Stimulated activated CD8-positive, alpha-beta memory T cell treated with anti-CD3 and anti-CD28 coated beads, Interleukin-7, amount 100 ng/mL, for 1 hour (primary cell): ENCODE measurements around the gene CDKN2B.

Experiments
- DNase-seq, 2 donors: peaks; one replicate each; pipeline ENCODE4 v3.0.0-alpha.2; 2020; ENCODE audit warnings: low read depth in 2 of 2

Gene CDKN2B

DNA sequence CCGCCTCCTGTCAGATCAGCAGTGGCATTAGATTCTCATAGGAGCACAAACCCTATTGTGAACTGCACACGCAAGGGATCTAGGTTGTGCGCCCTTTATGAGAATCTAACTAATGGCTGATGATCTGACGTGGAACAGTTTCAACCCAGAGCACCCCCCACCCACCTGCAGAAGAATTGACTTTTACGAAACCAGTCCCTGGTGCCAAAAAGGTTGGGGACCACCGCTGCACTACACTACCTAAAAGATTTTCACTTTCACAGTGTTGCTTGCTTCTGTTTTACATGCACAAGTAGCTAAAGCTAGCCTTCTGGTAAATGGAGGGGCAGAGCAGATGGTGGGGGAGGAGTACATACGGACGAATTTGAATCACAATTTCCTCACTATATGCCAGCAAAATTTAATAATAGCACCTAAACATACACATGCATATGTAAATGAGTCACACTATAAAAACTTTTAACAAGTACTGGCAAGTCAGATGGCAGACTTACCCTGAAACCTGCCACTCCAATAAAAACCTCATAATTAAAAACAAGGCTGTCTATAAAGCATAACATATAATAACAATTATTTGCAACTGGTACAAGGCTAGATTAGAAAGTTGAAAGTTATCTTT lies 24.0 kb upstream of the CDKN2B start:
- no peak for DNase-seq

DNA sequence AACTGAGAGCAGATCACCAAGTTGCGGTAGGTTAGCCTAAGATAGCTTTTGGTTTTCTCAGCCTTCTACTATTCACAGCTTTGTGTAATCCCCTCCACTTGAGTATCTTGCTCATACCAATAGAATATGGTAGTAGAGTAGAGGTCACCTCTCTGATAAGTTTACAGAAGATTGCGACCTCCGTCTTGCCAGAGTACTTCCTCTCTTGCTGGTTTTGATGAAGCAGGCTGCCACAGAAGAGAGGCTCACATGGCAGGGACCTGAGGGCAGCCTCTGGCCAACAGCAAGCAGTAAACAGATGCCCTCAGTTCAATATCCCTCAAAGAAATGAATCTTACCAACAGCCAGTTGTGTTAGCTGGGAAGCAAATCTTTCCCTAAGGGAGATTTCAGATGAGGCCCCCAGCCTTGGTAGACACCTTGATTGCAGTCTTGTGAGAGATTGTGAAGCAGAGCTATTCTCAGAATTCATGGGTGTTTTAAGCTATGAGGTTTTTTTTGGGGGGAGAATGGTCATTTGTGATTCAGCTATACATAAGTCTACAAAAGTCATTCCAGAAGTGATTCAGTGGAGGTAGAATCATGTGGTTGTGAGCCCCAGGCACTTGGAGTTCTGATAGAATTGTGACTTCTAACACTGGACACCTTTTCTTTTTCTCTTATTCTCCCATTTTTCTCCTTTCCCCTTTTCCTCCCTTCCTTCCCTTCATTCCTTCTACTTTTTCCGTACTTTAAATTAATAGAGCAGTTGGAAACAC lies 22.7 kb upstream of the CDKN2B start:
- no peak for DNase-seq

DNA sequence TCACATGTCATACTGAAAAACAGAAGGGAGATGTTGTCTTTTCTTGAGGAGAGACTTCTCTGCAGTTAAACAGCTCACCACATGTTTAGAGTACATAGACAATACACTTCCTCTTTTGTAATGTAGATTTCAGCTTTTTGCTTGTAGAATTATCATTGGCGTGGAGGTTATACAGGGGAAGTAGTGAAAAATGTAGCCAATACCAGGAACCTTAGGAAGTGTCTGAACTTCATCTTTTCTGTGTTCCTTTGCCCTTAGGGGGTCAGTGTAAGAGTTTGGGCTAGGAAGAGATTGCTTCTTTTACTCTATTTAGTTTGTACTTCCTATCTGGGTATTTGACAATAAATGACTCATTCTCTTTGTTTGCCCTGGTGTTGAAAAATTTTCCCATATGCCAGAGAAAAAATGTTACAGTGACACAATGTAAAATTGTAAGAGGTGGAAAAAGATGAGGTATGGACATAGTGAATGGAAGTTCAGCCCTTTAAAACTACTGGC lies 21.0 kb upstream of the CDKN2B start:
- DNase-seq: no peak

DNA sequence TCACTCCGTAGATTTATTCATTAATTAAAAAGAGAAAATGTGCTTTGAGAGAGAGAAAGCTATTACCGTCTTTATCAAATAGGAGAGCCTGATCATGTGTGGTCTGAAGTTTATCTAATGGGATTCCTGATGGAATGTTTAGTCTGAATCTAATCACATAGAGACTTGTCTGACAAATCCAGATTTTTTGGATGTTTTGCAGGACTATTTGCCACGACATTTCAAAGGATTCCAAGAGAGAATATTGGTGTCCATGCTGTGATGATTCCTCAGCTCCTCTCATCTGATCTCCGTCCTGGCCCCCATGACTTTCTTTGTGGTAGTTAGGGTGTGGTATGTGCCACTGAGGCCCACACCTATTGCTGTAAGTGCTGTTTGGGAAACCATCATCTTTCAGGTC lies 20.1 kb upstream of the CDKN2B start:
- no peak for DNase-seq

DNA sequence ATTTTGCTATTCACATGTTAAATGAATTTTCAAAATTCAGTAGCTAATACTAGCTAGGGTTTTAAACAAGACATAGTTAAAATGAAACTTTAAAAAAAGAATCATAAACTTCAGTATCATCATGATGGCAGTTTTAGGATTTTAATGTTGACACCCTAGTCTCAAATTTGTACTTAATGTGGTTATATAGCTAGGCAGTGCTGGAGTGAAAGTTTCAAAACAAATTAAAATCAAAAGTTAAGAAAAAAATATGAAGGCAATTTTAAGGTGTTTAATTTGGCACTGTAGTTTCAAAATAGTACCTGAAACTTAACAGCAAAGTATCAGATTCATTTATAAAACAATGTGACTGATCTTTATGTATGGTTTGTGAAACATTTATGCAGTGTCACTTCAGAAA lies 19.3 kb upstream of the CDKN2B start:
- no peak for DNase-seq

DNA sequence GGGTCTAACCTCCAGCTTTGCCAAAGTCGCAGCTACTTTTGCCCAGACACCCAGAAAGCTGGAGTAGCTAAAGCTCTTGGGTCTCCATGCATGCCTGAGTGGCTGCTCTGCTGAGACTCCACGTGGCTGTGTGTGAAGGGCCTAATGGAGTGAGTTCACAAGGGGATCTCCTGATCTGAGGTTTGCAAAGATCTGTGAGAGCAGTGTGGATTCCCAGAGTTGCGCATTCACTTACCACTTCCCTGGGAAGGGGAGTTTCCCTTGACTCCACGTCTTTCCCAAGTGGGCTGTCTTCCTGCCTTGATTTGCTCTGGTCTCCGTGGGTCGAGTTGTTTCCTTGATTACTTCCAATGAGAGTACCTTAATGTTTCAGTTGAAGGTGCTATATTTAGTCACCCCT lies 17.6 kb upstream of the CDKN2B start:
- DNase-seq: no peak

DNA sequence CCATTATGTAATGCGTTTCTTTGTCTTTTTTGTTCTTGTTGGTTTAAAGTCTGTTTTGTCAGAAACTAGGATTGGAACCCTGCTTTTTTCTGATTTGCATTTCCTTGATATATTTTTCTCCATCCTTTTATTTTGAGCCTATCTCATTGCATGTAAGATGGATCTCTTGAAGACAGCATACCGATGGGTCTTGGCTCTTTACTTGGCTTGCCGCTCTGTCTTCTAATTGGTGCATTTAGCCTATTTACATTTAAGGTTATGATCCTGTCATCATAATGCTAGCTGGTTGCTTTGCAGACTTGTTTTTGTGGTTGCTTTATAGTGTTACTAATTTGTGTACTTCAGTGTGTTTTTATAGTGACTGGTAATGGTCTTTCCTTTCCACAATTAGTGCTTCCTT lies 13.3 kb upstream of the CDKN2B start:
- no peak for DNase-seq

DNA sequence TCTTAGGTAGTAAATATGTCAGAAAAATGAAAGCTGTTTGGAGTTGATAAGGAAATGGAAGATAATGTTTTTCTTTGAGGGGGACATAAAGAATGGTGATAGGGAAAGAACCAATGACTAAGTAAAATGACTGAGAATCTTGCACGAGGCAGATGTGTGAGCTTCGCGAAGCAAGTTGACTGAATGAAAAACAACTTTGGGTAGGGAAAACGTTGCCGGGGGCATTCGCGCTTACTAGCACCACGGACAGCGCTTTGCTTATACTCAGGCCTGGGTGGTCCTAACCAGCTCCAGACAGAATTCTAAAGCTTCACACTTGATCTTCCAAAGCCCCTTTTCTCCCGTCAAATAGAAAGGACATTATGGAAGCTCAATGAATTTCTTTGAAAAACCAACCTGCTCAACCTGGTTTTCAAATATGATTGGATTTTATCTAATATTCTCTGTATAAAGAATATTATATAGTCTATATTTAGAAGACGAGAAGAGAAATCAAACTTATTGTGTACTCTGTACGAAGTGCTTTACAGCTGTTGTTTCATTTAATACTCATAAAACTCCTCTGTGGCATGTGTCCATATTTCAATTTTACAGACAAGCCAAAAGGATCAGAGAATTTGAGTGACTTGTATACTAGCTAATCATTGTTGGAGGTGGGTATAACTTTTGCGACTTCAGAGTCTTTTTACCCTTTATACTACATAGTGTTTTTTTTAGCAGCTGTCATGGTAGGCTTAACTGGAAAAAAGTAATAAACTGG lies 1.9 kb upstream of the CDKN2B start:
- no peak for DNase-seq

DNA sequence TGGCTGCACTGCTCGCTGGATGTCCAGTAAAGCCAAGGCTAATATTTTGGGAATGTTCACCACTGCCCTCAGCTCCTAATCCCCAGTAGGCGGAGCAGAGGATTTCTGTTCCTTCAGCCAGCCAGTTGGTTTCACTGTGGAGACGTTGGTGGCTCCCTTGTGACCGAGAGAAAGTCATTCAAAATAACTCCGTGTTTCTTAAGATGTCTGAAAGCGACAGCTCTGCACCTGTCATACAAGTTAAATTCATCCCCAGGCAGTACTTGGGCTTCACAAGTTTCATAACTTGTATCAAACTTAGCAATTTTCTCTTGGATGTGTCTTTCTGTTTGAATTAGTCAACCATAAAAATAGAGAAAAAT lies 382 bp upstream of the CDKN2B start:
- DNase-seq: no peak

DNA sequence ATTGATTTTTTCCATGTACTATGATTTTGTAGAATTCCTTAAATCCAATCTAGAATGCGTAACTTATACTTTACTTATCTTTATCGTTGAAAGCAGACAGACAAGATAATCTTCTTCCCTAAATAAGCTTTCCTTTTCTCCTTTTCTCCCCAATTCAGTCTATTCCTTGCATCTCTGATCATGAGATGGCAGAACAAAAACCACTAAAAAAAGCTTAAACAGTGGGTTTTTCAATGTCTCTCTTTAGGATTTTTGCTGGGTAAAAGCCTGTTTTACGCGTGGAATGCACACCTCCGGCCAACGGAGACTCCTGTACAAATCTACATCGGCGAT lies 755 bp downstream of the CDKN2B start:
- no peak for DNase-seq

DNA sequence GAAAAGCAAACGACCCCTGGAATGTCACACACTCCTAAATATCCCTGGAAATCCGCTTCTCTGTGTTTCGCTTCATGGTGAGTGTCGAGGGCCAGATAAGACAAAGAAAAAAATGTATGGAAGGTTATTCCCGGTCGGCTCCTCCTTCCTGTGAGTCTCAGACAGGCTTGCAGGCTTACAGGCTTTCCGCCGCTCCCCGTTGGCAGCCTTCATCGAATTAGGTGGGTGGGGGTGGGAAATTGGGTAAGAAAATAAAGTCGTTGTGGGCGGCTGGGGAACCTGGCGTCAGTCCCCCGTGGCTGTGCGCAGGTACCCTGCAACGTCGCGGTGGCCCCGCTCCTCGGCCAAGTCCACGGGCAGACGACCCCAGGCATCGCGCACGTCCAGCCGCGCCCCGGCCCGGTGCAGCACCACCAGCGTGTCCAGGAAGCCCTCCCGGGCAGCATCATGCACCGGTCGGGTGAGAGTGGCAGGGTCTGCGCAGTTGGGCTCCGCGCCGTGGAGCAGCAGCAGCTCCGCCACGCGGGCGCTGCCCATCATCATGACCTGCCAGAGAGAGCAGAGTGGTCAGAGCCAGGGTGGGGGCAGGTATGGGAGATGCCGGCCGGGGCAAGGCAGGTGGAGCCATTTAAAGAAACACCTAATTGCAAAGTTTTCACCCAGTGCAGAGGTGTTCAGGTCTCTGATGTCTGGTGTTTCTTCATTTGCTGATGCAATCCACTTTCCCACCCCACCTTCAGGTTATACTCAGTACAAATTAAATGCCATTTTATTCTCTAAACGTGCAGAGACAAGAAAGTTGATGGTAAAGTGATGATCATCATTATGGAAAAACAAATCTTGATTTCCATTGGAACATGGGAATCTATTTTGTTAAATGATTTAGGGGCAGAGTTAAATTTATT lies 3.2 kb downstream of the CDKN2B start:
- no peak for DNase-seq

DNA sequence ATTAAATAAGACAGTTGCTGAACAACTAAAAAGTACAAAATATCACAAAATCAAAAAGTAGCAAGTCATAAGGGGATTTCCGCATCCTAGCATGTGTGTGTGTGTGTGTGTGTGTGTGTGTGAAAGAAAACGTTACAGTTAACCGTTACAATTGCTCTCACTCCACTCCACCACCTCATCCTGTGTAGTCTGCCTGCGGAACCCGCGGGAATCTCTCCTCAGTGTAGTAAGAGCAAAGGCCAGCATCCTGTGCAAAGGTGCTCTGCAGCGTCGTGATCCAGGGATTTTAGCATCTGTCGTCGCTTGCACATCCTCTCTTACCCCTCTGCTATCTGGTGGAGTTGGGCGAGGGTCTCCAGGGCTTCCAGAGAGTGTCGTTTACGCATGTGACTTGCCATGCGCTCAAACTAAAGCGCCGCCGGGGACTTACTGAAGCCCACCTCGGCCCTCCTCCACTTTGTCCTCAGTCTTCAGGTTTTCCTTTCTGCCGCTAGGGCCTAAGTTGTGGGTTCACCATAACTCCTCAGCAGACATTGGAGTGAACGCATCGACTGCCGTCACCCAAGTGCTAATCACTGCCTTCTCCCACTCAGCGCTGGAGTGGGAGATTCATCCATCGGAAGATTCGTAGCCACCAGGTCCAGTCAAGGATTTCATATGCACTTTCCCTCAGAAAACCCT lies 3.9 kb downstream of the CDKN2B start:
- no peak for DNase-seq

DNA sequence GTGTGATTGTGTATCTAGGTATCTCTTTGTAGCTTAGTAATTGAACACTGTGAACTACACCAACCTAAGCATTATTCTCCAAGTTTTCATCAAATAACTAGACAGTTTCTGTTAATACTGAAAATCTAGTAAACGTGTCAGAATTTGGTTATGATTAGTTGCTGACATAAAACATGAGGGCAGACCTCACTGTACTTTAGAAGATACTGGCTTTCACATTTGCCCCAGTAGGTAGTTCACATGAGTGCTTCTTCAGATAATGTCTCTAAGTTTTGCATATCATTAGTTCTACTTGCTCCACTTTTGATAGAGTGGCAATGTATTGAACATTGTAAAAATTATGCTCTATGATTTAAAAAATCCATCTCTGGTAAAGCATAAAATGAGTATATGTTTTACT lies 7.1 kb downstream of the CDKN2B start:
- no peak for DNase-seq

DNA sequence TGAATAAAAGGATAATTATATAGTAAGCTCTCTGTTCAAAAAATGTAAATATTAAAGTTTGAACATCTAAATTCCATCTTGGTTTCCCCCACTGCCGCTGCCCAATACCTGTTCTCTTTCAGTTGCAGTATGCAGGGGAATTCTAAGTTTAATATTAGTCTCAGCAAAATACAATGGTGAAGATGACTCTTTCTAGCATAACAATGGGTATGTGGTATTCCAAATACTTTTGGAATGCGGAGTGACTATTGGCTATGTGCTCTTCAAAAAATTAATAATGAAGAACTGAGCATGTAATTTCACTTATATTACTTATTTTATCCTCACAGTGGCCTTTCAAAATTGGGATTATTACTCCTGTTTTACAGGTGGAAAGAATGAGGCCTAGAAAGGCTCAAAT lies 11.1 kb downstream of the CDKN2B start:
- no peak for DNase-seq

DNA sequence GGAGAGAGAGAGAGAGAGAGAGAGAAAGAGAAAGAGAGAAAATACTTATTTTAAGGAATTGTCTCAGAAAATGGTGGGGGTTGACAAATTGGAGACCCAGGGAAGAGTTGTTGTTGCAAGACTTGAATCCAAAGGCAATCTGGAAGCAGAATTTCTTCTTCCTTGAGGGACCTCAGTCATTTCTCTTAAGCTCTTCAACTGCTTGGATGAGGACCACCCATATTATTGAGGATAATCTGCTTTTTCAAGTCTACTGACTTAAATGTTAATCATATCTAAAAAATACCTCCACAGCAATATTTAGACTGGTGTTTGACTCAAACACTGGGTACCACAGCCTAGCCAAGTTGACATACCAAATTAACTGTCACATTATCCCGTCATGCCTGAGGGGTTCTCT lies 11.6 kb downstream of the CDKN2B start:
- DNase-seq: no peak

DNA sequence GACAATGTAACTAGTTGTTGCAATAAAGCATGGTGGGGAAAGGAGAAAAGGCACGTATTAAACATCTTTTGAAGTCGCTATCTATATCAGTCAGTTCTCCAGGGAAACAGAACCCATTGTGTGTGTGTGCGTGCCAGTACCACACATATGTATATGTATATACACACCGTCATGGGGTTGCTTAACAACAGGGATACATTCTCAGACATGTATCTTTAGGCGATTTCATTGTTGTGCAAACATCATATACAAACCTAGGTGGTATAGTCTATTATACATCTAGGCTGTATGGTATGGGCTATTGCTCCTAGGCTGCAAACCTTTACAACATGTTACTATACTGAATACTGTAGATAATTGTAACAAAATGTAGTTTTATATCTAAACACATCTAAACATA lies 12.2 kb downstream of the CDKN2B start:
- DNase-seq: no peak

DNA sequence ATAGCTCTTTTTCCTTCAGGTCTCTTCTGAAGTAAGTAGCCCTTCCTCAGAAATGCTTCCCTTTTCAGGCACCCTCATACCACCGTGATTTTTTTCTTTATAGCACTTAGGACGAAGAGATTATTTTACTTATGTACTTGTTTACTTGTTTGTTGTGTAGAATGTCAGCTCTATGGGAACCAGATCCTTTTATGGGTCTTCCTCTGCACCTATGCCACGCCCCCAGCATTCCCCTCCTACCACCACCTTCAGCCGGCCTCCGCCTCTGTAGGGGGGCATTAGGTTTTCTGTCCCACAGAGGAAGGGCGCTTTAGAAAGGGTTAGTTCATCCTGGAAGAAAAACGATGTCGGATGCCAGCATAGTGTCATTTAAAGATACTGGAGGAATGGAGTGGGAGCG lies 12.7 kb downstream of the CDKN2B start:
- no peak for DNase-seq

DNA sequence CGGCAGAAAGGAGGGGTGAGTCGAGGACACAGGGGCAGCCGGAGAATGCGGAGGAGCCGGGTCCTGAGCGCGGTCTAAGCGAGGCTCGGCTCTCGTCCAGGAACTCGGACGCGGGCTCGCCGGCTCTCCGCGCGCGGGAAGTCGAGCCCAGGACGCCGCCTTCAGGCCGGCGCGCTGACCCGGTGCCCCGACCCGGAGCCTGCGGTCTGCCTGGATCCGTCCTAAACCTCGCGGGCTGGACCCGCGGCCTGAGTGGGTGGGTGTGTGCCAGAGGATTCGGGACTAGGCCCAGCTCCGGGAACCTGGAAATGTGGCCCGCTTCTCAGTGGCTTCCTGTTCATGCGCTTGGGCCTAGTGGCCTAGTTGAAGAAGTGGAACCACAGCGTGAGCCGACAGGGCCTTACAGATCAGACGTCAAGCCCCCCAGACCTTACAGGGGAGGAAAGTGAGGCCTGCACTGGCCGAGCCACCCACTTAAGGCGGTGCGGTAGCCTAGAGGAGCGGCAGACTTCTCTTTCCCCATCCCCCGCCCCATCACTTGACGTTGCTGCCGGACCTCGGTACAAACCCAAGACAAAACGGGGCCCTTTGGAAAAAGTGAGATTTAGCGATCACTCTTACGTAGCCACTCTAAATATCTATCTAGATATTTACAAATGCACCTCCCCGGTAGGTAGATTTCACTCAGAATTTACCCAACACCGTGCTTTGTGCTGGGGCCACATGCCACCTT lies 13.3 kb downstream of the CDKN2B start:
- no peak for DNase-seq

DNA sequence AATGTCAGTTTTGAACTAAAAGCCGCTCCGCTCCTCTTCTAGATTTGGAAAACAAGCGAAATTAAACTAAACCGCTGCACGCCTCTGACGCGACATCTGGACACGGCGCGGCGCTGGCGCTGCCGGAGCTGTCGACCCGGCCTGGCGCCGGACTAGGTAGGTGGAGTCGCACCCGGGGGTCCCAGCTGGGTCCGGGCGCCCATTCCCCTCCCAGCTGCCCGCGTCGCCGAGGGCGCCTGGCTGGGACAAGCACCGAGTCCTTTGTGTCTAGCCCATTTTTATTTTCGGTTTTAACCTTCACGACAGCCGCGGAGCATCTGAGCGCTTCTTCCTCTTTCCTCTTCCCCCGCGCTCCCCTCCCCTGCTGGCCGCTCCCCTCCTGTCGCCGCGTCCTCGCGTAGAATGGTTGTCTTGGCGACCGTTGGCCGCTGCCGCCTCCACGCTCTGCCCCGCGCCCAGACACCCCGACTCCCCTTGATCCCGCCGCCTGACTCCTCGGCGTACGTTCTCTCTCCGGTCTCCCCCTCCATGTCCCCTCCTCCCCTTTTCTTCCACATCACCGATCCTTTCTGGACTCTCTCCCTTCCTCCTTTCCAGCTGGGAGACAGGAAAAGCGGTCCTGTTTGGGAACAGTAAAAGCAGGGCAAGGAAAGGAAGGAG lies 14.0 kb downstream of the CDKN2B start:
- no peak for DNase-seq

DNA sequence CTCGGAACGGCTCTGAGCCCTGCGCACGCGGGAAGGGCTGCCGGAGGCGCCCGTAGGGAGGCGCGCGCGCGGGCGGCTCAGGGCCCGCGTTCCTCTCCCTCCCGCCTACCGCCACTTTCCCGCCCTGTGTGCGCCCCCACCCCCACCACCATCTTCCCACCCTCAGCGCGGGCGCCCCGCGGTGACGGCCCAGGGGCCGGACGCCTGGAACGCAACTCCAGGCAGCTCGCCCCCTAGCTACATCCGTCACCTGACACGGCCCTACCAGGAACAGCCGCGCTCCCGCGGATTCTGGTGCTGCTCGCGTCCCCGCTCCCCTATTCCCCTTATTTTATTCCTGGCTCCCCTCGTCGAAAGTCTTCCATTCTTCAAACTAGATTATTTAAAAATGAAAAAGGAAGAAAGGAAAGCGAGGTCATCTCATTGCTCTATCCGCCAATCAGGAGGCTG lies 14.5 kb downstream of the CDKN2B start, which contains the start of gene CDKN2B-AS1:
Gene CDKN2B-AS1 (plus strand): TSS at position 236 of the 450 bp plus-strand sequence.
- DNase-seq: no peak
